A172 (cell line): Measurements from ENCODE around the gene RPL26. TPM values are rescaled to one million over a fixed set of nuclear protein-coding genes. Genes with fewer than 3 reads are reported as not detected.
"Not testable (repeated sequence)": the region's sequence is repeated elsewhere in the genome, so short reads cannot be mapped to it uniquely, and the experiment has no call there.

Source experiments
- DNase-seq: peaks from one replicate; pipeline ENCODE4 v3.0.0-alpha.2; 2015; ENCODE audit warnings: low spot score
- total RNA-seq: library from RNA; depleted of rRNA; stranded (reverse); fragments of >200 nt; shearing (Covaris generic); gene quantifications from 2 replicates; pipeline ENCODE4 v1.2.3, GENCODE V29; 2014

RPL26 gene
- total RNA-seq, 1 experiment from 2014 or later, result 5,921 TPM

DNA sequence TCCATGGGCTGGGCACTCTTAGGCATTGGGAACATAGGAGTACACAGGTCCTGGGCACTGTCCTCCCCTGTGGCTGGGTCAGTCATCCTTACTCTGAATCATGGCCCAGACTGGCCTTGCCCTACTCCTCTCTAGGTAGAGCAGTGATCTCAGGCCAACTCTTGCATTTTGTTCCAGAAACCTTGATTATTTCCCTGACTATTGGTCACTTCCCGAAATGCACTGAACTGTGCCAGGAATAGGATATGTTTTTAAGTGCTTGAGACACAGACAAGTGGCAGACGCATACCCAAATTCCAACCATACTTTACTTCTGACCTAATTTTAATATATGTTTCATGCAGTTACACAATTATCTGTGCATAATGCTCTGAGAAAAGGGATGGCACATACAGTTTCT lies 16.8 kb downstream of the RPL26 start:
- peak; percentile 62 for DNase-seq

DNA sequence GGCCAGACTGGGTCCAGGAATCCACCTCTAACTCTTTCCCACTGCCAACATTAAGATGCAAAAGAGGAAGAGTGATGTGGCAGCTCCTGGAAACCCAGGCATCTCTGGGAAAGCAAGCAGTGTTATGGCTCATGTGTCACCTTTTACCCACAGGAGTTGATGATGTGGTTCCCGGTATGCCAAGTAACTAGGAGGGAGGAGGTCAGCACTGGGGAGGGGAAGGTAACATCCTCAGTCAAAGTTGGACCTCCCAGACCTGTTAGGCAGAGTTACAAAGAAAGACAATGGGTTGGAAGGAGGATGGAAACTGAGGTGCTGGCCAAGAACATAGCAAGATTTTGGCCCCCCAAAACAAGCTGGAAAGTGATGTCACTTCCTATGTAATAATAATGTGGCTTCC lies 17.9 kb downstream of the RPL26 start:
- DNase-seq, result peak; percentile 61

DNA sequence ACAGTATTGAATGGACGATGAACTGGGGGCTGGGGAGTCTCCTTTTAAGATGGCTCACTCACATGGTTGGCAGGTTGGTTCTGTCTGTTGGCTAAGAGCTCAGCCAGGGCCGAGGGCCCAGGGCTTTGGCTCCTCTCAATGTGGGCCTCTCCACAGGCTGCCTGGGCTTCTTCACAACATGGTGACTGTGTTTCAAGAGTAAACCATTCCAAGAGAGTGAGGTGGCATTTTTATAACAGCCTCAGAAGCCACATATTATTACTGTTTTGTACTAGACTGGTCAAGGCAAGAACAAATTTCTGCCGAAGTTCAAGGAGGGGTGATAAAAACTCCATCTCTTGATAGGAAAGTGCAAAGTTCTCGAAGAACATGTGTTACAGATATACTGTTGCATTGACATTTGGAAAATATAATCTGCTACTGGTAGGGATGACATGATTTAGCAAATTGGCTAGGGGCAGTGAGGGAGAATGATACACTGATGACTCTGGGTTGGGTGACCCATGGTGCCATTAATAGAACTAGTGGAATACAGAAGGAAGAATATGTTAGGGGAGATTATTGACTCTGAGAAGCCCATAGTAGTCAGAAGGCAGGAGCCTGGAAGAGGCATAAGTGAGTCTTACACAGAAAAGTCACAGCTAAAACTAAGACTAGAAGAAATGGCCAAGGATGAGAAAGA lies 20.2 kb downstream of the RPL26 start:
- no peak for DNase-seq

DNA sequence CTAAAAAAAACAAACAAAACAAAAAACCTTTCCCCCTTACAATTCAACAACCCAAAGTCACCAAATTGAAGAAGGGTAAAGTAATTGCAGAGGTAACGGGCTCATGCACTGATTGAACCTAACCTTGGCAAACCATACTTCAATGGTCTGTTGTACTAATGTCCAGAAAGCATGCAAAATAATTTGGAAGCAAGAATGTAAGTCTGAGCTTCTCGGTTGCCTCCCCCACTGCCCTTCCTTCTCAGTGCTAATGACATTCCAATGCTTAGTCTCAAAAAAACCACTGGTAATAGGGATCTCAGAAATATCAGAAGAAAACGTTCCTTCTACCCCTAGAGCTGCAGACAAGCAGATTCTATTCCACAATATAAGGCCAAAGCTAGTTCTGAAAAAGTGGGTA lies 22.2 kb downstream of the RPL26 start:
- no peak for DNase-seq

DNA sequence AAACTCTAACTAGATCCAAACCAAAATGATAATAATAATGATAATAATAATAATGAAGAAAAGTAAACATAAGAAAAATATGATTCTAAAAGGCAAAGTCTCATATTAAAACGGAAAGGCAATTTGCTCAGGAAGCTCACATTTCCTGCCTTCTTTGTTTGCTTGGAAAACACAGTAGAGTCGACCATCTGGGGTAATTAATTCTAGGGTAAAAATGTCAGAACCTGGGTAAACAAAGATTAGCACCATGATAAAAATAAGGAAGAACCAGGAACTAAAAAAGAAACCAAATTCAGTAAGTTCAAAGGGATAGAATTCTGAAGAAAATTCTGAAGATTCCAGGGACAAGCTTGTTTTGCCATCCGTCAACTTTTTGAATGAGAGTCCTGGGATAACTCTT lies 22.7 kb downstream of the RPL26 start:
- DNase-seq, result no peak

DNA sequence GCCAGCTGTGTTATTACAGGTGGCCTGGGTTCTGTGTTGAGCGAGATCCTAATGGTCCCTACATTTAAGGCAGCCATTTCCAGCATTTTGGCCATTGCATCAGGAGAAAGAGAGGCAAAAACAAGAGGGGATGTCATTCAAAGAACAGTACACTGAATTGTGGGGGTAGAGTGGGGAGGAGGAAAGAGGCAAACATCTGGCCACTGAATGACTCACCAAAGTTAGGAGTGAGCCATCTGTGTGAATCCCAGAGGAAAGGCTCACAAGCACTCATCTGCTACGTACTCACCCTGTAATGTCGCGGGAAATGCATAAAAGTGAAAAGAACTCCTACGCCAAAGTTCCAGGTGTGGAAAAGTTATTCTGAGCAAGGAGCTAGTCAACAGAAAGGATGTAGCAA lies 23.2 kb downstream of the RPL26 start:
- DNase-seq, result peak; percentile 83

DNA sequence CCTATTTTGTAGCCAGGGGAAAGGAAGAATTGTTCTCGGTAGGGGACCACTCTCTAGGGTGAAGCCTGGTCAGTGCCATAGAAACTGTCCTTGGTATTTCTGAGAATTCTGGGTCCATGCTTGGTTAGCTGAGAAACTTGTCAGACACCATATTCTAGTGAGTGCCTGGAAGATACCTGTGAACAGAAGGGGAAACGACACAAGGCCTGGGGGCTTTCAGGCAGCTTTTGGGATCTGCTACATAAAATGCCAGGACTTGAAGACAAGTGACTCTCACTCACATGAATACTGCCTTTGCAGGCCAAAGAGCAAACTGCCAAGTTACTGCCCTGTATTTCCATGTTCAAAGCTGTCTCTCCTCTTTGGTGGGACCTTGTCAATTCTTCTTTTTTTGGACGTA lies 25.1 kb downstream of the RPL26 start:
- DNase-seq, result no peak

DNA sequence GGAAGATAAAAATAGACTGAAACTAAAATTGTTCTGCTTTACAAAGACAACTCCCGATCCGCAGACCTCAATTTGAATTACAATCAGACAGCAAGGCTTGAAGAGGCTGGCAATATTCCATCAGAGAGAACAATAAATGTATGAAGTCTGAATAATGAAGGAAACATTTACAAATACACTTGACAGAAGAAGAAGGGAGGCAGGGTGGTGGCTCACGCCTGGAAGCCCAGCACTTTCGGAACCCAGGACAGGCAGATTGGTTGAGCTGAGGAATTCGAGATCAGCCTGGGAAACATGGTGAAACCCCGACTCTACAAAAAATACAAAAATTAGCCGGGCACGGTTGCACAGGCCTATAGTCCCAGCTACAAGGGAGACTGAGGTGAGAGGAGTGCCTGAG lies 28.8 kb downstream of the RPL26 start:
- DNase-seq, result no peak

DNA sequence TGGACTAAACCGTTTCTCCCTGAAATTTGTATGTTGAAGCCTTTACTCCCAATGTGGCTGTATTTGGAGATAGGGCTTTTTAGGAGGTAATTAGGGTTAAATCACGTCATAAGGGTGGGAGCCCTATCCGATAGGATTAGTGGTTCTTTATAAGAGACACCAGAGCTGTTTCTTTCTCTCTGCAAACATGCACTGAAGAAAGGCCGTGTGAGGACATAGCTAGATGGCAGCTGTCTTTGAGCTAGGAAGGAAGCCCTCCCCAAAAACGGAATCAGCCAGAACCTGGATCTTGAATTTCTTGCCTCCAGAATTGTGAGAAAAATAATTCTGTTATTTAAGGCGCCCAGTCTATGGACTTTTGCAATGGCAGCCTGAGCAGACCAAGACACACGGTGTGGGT lies 29.3 kb downstream of the RPL26 start:
- DNase-seq, result no peak

DNA sequence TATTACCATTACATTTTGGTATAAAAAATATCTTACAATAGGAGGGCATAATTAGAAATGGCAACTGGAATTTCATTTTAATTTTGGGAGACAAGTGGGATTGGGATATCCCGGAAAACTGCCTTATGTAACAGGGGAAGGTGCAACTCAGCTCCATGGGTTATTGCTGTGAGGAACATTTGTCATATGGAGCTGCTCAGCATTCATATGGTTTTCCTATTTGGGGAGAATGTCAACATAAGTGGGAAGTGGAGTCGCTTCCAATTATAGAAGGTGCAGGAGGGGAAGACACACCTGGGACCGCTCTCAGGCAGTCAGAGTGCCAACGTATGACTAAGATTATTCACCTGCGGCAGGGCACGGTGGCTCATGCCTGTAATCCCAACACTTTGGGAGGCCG lies 32.7 kb downstream of the RPL26 start:
- DNase-seq, result no peak

DNA sequence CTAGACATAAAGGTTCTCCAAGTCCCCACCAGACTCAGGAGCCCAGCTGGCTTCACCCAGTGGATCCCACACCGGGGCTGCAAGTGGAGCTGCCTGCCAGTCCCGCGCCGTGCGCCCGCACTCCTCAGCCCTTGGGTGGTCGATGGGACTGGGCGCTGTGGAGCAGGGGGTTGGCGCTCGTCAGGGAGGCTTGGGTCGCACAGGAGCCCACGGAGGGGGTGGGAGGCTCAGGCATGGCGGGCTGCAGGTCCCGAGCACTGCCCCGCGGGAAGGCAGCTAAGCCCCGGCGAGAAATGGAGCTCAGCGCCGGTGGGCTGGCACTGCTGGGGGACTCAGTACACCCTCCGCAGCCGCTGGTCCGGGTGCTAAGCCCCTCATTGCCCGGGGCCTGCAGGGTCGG lies 36.0 kb downstream of the RPL26 start:
- not testable (repeated sequence) for DNase-seq

DNA sequence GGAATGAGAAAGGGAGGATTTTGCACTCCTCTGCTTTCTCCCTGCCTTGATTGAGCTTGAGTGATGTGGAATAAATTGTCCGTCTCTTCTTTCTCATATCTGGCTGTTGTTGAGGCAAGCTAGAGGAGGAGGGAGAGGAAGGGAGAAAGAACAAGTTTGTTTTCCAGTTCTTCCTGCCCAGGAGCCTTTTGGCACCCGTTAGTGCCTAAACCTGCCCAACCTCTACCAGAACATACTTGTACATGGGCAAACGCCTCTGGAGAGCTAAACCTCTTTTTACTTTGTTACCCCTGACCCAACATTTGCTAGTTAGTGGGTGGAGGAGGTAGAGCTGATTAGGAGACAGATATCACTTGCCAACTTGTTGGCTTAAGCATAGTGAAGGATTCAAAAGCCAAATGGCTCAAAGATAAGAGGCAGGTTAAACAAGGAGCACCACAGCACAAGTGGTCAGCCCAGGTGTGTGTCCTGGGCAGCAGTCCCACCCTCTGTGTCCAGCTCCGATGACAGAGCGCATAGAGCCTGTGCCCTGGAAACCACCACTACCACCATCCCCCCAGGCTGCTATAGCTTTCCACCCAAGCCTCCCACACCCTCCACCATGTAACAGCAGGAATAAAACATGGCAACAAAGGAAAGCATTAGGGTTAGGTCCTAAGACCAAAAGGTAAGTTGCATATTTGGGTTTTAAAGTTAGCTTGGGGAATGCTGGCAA lies 36.9 kb downstream of the RPL26 start:
- DNase-seq, result no peak

DNA sequence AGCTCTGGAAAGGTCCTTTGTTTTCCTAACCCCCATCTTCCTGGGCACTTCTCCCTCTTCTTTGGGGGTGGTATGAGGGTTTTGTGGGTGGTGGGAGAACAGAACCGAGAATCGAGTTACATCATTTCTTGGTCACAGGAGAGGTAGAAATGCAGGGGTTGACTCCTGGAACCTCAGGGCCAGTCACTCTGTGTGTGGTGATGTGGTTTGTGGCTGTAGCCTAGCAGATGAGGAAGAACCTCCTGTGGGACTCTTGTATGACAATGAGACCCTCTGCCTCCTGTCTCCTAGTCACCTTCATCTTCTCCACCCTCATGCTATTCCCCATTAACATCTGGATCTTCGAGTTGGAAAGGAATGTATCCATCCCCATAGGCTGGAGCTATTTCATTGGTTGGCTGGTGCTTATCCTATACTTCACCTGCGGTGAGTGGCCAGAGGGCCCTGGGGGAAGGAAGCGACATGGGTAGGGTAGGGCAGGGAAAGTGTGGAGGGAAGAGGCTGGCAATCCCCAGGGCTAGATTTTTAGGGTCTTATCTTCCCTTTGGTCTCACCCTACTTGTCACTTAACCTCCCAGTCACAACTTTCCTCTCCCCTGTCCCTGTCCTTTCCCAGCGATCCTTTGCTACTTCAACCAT lies 37.8 kb downstream of the RPL26 start:
- no peak for DNase-seq

DNA sequence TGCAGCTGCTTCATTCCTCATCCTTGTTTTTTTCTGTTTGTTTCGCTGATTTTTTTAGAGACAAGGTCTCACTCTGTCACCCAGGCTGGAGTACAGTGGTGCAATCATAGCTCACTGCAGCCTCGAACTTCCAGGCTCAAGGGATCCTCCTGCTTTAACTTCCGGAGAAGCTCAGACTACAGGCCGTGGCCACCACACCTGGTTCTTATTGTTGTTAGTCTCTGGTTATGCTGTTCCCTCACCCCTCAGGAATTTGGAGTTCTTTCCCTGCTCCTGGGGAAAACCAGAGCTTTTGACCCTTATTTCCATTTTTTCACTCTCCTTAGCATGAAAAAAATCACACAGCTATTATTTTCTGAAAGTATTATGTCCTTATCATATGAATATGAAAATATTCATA lies 41.5 kb downstream of the RPL26 start:
- no peak for DNase-seq

DNA sequence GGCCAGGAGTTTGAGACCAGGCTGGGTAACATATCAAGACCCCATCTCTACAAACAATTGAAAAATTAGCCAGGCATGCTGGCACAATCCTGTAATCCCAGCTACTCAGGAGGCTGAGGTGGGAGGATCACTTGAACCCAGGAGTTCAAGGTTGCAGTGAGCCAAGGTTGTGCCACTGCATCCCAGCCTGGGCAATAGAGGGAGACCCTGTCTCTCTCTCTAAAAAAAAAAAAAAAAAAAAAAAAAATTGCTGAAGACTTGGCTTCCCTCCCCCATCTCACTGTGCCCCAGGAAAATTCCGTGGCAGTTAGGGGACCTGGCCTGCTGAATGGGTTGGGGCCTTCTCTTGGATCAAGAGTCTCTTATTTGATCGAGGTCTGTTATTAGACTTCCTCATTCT lies 43.5 kb downstream of the RPL26 start, which contains the start of gene ODF4:
TSS of gene ODF4 (plus strand) at position 301 of the 400 bp plus-strand sequence. CDS start 212 bp downstream, outside the sequence.
- DNase-seq, result no peak

DNA sequence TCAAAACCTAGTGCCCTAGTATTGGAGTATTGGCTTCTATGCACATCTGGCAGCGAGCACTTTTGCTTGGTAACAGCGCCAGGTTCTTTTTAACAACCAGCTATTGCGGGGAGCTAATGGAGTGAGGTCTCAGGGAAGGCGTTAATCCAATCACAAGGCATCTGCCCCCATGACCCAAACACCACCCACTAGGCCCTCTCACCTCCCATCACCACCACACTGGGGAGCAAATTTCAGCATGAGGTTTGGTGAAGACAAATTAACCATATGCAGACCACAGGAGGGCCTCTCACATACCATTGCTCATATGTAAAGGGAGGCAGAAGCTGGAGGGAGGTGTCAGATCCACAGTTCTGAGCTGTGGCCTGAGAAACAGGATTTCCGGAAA lies 44.2 kb downstream of the RPL26 start:
- DNase-seq, result no peak

DNA sequence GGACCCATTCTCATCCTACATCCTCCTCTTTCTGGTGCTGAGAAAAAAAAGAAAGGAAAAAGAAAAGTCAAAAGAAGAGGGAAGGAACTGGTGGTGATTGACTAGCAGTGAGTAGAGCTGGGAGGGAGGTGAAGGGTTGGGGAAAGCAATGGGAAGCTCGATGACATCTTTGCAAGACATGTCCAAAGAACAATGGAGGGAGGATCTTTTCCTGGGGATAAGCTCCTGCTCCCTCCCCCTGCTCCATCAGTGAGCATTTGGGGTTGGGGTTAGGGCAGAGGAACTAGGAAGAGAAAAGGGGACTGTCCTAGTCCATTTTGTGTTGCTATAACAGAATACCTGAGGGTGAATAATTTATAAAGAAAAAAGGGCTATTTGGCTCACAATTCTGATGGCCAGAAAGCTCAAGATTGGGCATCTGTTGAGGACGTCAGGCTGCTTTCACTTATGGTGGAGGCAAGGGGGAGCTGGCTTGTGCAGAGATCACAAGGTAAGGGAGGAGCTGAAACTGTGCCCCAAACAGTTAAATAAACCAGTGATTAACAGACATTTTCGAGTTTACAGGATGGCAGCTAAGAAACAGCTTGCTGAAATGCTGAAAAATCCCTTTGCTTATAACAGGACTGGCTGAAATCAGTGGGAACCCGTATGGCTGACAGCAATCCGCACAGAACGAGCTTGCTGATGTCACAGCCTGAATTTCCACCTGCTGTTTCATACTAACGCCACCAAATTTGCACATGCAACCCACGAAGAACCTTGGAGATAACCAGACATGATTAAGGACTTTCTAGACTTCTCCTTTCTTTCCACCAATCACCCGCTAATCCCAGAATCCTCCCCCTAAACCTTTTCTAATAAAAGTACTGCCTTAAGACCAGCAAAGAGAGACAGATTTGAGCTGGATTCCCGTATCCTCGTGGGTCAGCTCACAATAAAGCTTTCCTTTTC lies 44.9 kb downstream of the RPL26 start:
- no peak for DNase-seq

DNA sequence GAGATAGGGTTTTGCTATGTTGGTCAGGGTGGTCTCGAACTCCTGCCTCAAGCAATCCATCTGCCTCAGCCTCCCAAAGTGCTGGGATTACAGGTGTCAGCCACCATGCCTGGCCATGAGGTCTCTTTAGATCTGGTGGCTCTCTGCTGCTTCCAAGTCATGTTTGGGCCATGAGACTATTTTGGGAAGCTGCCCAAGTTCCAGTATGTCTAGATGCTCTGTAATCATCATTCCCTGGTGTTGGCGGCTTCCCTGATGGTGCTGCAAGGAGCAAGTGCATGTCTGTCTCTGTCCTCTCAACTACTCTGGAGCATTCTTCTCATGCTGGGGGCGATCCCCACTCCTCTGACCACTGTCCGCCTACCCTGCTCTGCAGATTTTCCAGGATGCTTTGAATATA lies 49.7 kb downstream of the RPL26 start:
- DNase-seq, result no peak

DNA sequence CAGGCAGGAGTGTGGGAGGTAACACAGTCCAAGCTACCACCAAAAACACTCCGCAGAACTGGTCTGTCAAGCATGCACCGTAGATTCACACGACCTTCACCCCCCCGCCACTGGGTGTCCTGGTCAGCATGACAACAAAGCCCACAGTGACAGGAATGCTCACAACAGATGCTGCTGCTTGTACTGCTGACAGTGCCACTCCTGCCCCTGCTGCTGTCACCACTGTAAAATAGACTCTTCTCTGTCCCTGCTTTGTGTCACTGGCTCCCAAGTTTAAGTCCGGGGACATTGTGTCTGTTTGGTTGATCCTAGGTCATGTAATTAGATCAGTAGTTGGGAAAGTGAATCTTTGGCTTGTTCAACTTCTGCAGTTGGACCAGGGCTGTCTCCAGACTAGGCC lies 50.3 kb downstream of the RPL26 start:
- DNase-seq, result no peak

DNA sequence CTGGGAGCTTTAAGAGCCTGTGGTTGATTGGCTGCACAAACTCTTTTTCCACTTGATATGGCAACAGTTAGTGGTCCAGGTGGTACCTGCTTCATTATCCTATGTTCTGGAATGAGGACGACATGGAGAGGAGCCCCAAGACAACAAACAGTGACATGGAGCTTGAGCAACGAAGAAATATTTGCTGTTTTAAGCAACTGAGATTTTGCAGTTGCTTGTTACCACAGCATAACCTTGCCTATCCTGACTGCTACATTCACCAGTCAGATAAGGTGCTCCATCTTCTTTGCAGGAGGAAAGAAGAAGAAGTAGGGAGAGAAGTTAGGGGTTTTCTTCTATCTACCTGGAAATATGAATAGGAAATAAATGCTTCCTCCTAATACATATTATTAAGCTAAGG lies 50.9 kb downstream of the RPL26 start:
- DNase-seq, result no peak
